GM19023 (cell line): ENCODE measurements around the gene NUDT5.
A peak's percentile ranks its signal among the peaks of the same experiment; 100 is the strongest.

Experiments used
- ATAC-seq: cut with Tn5 transposase; IDR thresholded peaks from one replicate; pipeline ENCODE4 v1.9.1; 2021; ENCODE audit warnings: mild to moderate bottlenecking, moderate library complexity; ENCODE audit not compliant: unreplicated experiment

The NUDT5 gene

DNA sequence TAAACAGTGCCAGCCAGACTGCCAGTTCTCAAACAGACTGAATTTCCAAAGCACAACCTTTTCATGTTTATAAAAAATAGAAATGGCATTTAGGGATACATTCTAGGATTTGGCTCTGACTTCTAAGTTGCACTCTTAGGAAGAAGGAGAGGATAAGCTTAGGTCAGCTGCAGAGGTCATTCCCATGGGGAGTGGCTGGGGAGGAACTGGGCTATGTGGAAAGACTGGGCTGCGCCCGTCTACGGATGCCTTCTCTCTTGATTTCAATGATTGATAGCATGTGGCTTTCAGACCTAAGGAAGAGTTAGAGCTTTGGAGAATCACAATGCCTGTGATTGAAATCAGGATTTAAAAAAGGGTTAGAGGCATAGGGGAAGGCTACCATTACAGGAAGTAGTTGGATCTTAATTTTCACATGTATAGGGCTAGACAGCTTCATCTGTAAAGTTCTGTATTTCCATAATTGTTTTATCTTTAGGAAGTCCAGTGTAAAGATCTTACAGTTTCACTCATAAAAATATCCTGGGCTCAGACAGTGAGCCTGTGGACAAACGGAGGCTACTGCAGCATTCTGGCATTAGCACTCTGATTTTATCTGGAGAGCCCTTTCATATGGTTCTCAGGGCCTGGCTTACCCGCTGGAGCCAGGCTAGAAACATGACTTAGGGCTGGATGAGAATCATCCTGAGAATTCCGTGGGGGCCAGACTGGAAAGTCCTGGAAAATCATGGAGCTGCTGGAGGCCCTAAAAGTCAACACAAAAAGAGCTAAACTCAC is 29.5 kb downstream of the NUDT5 start:
- no peak for ATAC-seq

DNA sequence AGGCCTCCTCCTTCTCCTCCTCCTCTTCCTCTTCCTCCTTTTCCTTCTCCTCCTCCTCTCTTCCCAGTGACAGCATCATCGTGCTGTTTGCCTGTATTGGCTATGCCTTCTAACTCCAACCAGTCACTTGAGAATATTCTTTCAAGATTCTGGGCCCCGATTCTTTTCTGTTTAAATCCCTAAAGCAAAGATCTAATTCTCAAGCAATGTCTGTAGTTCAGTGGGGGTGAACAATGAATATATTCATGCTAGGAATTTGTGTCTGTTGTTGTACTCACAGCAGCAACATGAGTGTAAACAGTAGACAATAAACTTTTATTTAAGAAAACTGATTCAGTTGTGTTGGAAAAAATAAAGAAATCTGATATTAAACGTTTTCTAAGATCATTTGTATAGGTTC is 30.7 kb downstream of the NUDT5 start:
- no peak for ATAC-seq

DNA sequence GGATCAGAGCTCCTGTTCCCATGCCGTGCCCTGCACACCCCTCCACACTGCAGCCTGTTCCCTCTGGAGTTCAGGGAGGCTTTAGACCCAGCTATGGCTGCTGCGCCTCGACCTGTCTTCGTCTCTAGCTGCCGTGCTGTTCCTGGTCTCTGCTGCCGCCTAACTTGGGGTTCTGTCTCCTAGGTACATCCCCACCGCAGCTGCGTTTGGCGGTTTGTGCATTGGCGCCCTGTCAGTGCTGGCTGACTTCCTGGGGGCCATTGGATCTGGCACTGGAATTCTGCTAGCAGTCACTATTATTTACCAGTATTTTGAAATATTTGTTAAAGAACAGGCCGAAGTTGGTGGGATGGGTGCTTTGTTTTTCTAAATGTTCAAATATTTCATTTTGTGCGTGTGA is 31.6 kb downstream of the NUDT5 start:
- ATAC-seq = no peak

DNA sequence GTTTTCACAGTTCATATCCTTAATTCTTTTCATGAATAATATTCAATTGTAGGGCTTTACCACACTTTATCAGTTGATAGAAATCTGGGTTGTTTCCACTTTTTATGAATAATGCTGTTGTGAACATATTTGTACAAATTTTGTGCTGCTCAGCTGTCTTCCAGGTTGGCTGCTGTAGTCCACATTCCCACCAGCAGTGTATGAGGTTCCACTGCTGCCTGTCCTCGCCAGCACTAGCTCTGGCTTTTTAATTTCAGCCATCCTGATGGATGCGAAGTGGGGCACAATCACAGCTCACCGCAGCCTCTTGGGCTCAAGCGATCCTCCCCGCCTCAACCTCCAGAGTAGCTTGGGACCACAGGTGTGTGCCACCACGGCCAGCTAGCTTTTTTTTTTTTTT is 32.8 kb downstream of the NUDT5 start:
- no peak for ATAC-seq

DNA sequence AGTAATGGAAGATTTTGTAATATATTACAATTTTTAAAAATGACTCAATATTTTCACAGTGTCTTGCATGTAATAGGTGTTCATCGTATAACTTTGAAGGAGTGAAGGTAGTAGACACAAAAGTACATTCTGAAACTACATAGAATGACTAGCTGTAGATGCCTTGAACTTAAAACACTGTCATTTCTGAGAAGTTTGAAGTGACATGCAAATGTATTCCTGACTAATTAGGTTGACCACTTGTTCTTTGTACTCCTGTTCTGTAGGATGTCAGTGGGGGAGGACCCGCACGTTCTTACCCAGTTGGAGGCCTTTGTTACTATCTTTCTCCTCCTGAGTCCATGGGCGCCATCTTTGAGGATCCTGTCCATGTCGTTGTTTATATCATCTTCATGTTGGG is 35.0 kb downstream of the NUDT5 start:
- ATAC-seq = no peak

DNA sequence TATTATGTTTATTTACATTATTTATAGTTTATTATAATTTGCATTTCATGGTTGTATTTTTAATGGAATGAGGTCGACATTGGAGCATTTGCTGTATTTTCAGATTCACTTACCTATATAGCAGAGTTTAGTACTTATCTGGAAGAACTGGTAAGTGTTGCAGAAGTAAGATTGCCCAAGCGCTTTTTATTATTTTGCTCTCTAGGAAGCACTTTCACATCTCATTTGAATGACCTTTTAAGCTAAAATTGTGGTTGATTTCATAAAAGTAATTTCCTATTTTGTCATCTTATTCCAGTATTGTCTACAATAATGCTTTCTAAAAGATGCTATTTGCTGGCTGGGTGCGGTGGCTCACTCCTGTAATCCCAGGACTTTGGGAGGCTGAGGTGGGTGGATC is 37.6 kb downstream of the NUDT5 start:
- no peak for ATAC-seq

DNA sequence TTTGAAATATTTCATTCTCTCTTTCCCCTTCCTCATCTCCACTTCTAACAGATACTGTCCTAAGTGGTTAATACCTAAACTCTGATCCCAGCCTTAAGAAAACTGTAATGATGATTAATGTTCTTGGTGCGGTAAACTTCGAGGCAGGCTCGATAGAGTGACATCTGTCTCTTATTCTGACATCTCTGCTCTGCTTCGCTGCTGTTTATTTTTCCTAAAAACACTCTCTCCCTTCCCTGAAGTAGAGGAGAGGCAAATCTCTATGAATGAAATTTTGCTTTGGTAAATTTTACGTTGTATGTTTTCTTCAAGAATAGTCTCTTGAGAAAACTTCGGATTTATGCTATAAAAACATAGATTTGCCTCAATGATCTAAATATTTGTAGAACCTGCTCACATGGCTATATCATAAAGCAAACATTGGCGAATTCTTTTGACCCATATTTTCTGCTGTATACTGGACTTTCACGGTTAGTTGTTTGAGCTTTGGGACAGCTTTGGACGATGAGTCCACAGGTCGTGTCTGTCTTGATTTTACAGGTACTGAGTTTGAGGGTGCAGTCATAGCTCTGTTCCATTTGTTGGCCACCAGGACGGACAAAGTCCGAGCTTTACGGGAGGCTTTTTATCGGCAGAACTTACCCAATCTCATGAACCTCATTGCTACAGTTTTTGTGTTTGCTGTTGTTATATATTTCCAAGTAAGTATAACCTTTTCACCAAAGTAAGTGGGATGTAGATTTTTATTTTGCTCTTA is 39.1 kb downstream of the NUDT5 start:
- ATAC-seq = no peak

DNA sequence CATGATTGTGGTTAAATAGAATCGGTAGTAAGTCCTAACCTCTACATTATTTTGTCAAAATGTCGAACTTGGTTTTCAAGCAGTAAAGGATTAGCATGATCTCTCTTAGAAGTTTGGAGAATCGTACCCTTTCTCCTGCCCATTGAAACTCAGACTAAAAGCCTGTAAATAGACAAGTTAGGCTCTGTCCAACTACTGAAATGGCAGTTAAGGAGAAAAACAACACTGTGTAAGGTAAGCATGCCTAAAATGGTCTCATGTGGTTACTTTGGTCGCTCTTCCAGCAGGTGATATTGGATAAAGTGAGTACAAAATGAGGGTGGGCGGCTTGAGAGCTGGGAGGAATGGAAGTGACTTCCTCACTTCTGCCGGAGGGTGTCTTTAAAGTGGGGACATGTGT is 41.2 kb downstream of the NUDT5 start:
- ATAC-seq = no peak

DNA sequence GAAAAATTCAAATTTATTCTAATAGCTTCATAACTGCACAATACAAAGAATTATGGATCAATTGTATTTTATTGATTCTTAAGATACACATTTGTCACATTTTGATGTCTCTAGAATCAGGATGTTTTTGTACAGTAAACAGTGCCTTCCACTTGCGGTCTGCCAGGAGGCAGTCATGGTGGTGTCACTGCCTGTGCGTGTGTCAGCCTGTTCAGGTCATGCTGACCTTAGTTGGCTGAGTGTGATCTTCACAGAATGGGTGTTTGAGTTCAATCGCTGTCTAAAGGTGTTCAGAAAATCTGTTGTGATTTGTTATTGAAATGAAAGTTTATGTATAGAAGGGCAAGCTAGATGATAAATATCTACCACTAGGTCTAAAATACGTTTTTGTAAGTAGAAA is 45.5 kb downstream of the NUDT5 start:
- no peak for ATAC-seq

DNA sequence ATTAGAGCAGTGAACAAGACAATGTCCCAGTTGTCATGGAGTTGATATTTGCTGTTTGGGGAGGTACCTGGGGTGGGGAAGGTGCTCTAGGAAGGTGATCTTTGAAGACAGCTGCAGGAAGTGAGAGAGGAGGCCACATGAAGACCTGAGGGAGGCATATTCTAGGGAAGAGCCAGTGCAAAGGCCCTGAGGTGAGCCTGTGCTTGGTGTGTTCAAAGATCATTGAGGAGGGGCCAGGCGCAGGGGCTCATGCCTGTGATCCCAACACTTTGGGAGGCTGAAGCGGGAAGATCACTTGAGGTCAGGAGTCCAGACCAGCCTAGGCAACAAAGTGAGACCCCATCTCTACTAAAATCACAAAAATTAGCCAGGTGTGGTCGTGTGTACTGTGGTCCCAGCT is 51.2 kb downstream of the NUDT5 start:
- ATAC-seq = no peak

DNA sequence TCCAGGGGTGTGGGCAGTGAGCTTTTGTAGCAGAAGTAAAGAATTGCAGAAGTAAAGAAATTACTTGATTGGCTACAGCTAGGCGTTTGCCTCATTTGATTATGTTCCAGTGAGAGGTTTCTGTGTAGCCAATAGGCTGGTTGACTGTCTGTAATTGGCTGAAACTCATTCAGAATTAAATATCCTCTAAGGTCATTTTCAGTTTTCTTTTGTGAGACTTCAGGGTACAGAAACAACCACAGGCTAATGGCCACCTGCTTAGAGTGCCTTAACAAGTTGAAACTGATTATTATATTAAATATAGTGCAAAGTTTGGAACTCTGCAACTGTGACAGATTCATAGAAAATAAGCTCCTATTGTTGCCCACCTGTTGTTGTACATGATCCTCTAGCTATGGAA is 55.7 kb downstream of the NUDT5 start:
- no peak for ATAC-seq

DNA sequence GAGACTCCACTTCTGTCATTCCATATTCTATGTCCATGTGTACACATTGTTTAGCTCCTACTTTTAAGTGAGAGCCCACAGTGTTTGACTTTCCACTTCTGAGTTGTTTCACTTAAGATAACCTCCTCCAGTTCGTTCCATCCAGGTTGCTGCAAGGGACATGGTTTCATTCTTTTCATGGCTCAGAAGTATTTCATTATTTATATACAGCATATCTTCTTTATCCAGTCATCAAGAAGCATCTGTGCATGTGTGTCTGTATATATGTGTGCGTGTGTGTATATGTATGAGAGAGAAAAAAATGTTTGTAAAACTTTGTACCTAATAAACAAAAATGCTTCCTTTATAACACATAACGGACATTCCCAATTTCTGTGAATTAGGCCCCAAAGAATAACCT is 60.1 kb downstream of the NUDT5 start:
- ATAC-seq = no peak

DNA sequence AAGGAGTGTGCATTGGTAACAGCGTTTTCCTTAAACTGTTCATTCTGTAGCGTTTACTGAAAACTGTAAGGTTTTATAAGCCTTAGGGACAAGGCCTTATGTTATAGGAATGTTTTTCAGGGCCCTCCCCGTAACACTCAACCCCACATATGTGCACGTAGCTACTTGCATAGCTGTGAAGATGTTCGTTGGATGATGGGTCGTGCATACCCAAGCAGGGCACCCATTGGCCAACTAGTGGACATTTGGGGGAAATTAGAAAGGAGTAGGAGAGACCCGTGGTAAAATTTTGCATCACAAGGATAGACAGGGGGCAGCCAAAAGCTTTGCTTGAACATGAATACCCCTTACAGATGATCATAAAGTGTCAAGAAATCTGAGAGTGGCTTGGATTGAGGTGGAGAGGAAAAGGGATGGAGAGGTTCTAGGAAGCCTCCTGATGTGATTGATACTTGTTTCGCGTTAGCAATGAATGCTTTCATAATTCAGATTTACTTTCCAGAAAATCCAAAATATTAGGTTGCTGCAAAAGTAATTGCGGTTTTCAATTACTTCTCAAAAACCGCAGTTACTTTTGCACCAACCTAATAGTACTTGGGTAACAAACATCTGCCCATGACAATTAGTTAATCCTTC is 65.3 kb downstream of the NUDT5 start:
- ATAC-seq = peak; percentile 33

DNA sequence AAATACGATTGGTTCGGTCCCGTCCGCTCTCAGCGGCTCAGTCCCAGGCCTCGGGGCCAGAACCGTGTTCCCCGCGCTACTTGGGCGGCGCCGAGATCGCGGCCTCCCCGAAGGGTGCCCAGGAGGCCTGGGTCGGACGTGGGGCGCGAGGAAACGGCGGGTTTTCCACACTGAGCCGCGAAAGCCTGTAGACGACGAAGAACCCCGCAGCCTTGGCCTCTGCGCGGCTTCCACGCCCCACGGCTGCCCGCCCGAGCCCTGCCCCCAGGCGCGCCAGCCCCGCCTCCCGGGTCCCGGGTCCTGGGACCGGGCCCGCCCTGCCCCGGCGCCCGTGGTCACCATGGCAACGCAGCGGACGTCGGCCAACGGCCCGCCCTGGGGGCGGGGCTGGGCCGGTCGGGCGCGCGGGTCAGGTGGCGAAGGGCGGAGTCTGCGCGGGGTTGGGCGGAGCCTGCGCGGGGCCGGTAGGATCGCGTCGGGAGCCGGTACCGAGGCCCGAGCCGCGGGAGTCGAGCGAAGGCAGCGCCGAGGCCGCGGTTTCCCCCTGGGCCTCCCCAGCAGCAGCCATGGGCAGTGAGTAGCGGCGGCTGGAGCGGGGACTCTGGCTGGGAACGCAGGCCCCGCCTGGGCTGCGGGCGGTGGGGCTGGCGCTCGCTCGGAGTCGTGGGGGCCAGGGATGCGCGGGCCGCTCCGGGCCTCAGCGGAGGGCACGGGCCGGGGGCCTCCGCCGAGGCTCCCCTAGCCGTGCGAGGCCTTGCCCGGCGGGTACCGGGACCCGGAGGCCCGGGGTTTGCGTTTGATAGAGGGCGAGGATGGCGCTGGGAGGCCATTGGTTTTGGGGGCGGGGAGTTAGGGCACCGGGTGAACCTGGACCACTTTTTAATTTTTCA is 66.2 kb downstream of the NUDT5 start, which contains the start of gene SEC61A2:
SEC61A2 (plus strand) TSS at position 456 of the 890 bp plus-strand sequence; CDS start at position 567, 111 bp downstream.
- peak; percentile 90 for ATAC-seq

DNA sequence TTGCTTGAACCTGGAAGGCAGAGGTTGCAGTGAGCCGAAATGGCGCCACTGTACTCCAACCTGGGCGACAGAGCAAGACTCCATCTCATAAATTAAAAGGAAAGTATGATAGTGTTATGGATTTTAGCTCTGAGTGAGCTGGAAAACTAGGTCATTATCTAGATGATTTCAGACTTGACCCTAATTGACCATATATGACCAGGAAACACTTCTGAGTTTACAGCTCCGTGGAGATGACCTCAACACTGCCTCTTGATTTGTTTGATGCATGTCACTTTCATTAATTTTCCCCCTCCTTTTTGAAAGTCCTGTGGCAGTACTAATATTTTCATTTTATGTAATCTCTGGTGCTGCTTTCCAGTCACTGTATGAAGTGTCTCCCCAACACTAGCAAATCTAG is 74.0 kb downstream of the NUDT5 start:
- no peak for ATAC-seq
